Activated T-helper 1 cell treated with Interleukin-2 at 50 U/mL for 16 hours (primary cell): Measurements from ENCODE around the gene GALNT17.

Experiments
- DNase-seq: peaks from one replicate; pipeline ENCODE4 v3.0.0-alpha.2; 2020; ENCODE audit warnings: low read depth

The GALNT17 gene

GRCh38 chr7:71339924-71340323 lies 208.0 kb downstream of the GALNT17 start:
- no peak for DNase-seq

- DNase-seq: no peak
Measured at GRCh38 chr7:71342202-71342601, 210.3 kb downstream of the GALNT17 start.

GRCh38 chr7:71343039-71343438 lies 211.1 kb downstream of the GALNT17 start:
- no peak for DNase-seq

- DNase-seq: no peak
Measured at GRCh38 chr7:71343892-71344291, 211.9 kb downstream of the GALNT17 start.

GRCh38 chr7:71345117-71345884 lies 213.4 kb downstream of the GALNT17 start:
- DNase-seq: no peak

GRCh38 chr7:71348821-71349681 lies 217.1 kb downstream of the GALNT17 start:
- no peak for DNase-seq

- no peak for DNase-seq
Measured at GRCh38 chr7:71349682-71350481, 217.9 kb downstream of the GALNT17 start.

- no peak for DNase-seq
Measured at GRCh38 chr7:71350680-71351079, 218.7 kb downstream of the GALNT17 start.

GRCh38 chr7:71354716-71355115 lies 222.8 kb downstream of the GALNT17 start:
- DNase-seq: no peak

- no peak for DNase-seq
Measured at GRCh38 chr7:71361451-71362032, 229.6 kb downstream of the GALNT17 start.

GRCh38 chr7:71362240-71362639 lies 230.3 kb downstream of the GALNT17 start:
- no peak for DNase-seq

GRCh38 chr7:71363223-71363622 lies 231.3 kb downstream of the GALNT17 start:
- DNase-seq: no peak

- no peak for DNase-seq
Measured at GRCh38 chr7:71363627-71364026, 231.7 kb downstream of the GALNT17 start.

GRCh38 chr7:71364551-71364950 lies 232.6 kb downstream of the GALNT17 start:
- no peak for DNase-seq

- DNase-seq: no peak
Measured at GRCh38 chr7:71372991-71373390, 241.0 kb downstream of the GALNT17 start.

- DNase-seq: no peak
Measured at GRCh38 chr7:71377062-71377461, 245.1 kb downstream of the GALNT17 start.

GRCh38 chr7:71377469-71377868 lies 245.5 kb downstream of the GALNT17 start:
- DNase-seq: no peak

GRCh38 chr7:71384094-71384493 lies 252.2 kb downstream of the GALNT17 start:
- no peak for DNase-seq

- no peak for DNase-seq
Measured at GRCh38 chr7:71385330-71385729, 253.4 kb downstream of the GALNT17 start.

GRCh38 chr7:71386152-71386785 lies 254.3 kb downstream of the GALNT17 start:
- no peak for DNase-seq

- DNase-seq: no peak
Measured at GRCh38 chr7:71388181-71388580, 256.2 kb downstream of the GALNT17 start.

- DNase-seq: no peak
Measured at GRCh38 chr7:71389976-71390375, 258.0 kb downstream of the GALNT17 start.
